Embryonic facial prominence (tissue), 1 donor: ENCODE results near the gene ZNF518B.
A peak's percentile ranks its signal among the peaks of the same experiment; 100 is the strongest.
"Not testable (repeated sequence)": the region's sequence is repeated elsewhere in the genome, so short reads cannot be mapped to it uniquely, and the experiment has no call there.

Experiments used
- DNase-seq: peaks from one replicate; pipeline ENCODE4 v3.0.0-alpha.2; 2016; ENCODE audit errors: extremely low spot score

Gene ZNF518B

GRCh38 chr4:10458177-10458576 is 951 bp upstream of the ZNF518B start:
- DNase-seq: no peak

- DNase-seq: no peak
Measured at GRCh38 chr4:10456595-10457254, 501 bp downstream of the ZNF518B start.

DNA sequence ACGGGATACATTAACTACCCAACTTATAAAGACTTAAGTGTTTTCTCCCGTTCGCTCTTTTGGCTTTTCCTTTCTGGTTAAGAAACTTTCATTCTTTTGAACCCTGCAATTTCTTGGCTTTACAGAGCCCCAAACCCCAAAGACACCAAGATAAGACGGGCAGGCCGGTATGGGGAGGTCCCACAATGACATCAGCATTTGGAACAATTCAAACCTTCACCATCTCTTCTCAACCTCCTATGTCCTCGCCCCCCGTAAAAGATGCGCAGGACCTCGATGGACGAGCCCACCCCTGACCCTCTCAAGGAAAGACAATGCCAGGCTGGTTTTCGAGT is 999 bp downstream of the ZNF518B start:
- DNase-seq: no peak

GRCh38 chr4:10455133-10455532 is 2.1 kb downstream of the ZNF518B start:
- no peak for DNase-seq

DNA sequence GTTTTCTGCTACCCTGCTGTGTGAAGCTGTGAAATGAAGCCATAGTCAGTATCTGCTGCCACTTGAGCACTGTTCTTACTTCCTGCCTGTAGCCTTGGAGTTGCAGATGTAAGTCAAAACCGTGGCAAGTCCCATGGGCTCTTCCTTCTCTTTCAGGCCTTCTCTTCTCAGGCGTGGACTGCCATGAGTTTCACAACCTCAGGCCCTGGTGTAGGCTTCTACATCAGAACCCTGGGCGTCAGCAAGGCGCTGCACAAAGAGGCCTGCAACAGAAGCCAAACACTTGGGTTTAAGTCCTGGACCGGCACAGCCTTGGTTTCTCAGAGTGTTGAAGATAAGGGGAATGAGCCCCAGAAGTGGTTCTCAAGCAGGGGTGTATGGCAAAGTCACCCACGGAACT is 2.5 kb downstream of the ZNF518B start:
- no peak for DNase-seq

DNA sequence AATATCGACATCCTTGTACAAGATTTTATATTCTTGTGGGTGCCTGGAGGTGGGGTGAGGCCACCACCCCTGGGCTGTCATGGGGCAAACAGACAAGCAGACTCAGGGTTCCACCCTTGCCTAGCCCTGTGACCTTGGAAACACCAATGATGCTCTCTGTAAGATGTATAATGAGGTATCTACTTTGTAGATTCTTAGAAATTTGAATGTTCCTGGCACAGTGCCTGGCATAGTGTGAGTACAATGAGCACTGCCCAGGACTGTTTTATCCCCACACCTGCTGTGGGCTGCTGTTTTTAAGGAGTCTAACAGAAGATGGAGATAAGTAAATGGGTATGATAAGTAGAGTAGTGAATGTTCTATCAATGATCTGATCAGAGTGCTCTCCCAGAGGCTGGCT is 3.1 kb downstream of the ZNF518B start:
- no peak for DNase-seq

DNA sequence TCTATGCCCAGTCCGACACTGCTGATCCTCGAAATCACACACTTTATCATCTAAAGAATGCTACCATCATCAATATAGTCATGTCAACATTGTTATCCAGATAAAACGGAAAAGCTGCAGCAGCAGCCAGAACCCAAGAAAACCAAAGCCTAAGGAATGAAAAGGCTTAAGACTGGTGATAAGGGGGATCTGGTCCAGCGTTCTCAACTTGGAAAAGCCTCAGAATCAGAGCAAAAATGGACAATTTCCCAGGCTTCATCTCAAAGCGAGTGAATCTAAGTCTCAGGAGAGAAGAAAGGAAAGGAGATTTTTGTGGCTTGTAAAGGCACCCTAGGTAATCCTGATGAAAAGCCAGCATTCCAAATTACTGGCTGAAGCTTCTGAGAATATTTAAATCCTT is 8.2 kb downstream of the ZNF518B start:
- no peak for DNase-seq

DNA sequence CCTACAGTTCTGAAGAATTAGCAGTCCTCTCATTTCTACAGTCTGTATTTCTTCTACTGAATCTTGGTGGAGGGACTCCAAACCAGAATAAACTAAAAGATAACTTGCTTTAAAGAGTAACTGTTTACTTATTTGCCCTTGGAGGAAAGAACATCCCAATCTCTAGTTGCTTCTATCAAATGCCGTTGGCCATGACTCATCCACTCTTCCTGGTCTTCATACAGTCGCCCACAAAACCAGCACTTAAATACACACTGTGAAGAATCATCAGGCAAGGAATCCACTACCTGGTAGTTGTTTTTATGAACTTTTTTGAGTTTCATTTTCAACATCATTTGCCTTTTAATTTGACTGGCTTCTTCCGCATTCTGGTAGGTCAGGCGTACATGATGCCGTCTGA is 14.2 kb downstream of the ZNF518B start:
- DNase-seq: no peak

DNA sequence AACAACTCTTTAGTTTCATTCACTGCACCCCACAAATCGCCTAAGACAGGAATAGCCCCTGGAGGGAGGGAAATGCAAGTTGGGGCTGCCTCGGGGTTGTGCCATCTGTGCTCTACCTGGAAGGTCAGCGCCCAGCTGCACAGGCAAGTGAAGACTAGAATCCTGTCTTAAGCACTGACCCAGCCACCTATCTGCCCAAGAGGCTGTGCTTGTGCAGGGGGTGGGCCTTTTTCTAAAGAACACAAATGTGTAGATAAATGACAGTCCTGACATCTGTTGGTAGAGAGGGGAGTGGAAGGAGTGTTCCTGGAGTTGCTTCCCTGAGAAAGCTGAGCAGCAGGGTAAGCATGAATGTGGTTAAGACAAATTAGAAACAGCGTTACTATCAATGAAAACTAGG is 15.7 kb downstream of the ZNF518B start:
- DNase-seq: no peak

GRCh38 chr4:10438924-10439323 is 18.3 kb downstream of the ZNF518B start:
- DNase-seq: no peak

- DNase-seq: no peak
Measured at GRCh38 chr4:10437735-10438134, 19.5 kb downstream of the ZNF518B start.

- not testable (repeated sequence) for DNase-seq
Measured at GRCh38 chr4:10427680-10428079, 29.5 kb downstream of the ZNF518B start.

GRCh38 chr4:10421344-10422055 is 35.7 kb downstream of the ZNF518B start:
- no peak for DNase-seq

DNA sequence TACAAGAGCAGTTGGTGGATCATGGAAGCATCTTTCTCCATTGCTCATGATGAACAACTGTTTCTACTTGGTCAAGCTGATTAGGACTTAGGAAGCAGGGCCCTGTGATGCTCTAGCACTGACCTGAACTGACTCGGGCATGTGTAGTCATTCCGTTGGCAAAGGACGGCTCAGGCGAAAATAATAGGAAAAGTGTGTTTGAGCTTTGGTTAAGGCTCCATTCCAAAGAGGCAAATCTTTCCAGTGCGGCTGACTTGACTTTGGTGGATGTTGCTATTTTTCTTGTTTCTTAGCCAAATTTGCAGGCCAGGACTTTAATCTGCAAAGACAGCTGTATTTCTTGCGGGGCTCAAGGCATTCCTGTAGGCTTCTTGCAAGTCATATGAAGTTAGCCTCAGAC is 39.5 kb downstream of the ZNF518B start:
- no peak for DNase-seq

DNA sequence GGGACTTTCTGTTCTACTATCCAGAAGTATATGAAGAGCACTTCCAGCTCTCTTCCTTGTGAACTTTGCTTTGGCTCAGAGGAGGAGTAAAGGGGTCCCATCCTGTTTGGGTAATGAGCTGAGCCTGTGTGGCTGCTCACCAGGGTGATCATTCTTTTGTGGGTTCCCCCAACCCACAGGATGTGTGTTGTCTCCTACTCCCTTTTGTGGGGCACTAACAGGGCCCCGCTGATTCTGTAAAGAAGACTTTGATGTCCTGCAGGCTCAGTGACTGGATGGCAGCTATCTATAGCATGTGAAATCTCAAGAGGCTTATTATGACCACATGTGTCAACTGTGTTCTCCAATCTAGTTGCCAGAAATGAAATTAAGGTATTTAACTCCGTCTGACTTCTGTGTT is 40.8 kb downstream of the ZNF518B start:
- no peak for DNase-seq

- no peak for DNase-seq
Measured at GRCh38 chr4:10413177-10413576, 44.0 kb downstream of the ZNF518B start.

DNA sequence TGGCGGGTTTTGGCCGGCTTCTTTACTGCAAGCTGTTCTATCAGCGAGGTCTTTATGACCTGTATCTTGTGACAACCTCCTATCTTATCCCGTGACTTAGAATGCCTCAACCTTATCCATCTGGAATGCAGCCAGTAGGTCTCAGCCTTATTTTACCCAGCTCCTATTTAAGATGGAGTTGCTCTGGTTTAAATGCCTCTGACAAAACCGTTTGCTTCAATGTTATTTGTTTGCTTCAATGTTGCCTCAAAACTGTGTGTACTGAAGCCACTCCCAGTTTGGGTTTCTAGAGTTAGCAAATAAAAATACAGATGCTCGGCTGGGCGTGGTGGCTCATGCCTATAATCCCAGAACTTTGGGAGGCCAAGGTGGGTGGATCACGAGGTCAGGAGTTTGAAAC is 51.6 kb downstream of the ZNF518B start:
- no peak for DNase-seq

GRCh38 chr4:10403633-10404445 is 53.4 kb downstream of the ZNF518B start:
- peak; percentile 25 for DNase-seq

DNA sequence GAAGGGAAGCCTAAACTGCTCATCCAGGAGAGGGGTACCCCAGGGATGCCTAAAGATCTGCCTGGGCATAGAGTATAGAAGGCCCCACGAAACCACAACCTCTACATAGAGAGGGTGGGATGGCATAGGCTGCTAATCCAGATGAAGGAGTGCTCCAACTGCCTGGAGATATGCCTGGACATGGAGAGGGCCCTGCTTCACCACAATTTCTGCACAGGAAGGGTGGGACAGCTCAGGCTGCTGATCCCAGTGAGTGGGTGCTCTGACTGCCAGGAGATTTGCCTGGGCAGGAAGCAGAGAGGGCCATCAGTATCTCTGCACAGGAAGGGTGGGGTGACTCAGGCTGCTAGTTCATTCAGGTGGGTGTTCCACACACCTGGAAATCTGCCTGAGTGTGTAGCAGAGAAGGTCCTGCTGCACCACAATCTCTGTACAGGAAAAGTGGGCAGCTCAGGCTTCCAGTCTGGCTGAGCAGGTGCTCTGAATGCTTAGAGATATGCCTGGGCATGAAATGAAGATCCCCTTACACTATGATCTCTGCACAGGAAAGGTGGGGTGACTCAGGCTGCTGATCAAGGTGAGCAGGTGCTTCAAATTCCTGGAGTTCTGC is 61.1 kb downstream of the ZNF518B start:
- no peak for DNase-seq
